HG03571 (cell line): ENCODE measurements around the gene RIN3.
"Not testable (repeated sequence)": the region's sequence is repeated elsewhere in the genome, so short reads cannot be mapped to it uniquely, and the experiment has no call there.

Experiments
- ATAC-seq: cut with Tn5 transposase; IDR thresholded peaks from one replicate; pipeline ENCODE4 v1.9.1; 2021; ENCODE audit not compliant: unreplicated experiment

The RIN3 gene

GRCh38 chr14:92525322-92526095, 11.9 kb downstream of the RIN3 start:
- no peak for ATAC-seq

GRCh38 chr14:92527721-92528120, 14.1 kb downstream of the RIN3 start:
- ATAC-seq: no peak

GRCh38 chr14:92528486-92529100, 15.0 kb downstream of the RIN3 start:
- ATAC-seq: no peak

GRCh38 chr14:92529903-92530302, 16.3 kb downstream of the RIN3 start:
- ATAC-seq: no peak

- ATAC-seq: no peak
Measured at GRCh38 chr14:92531106-92531873, 17.7 kb downstream of the RIN3 start.

- ATAC-seq: no peak
Measured at GRCh38 chr14:92532490-92533163, 19.0 kb downstream of the RIN3 start.

GRCh38 chr14:92534932-92535643, 21.5 kb downstream of the RIN3 start:
- no peak for ATAC-seq

GRCh38 chr14:92536231-92536630, 22.6 kb downstream of the RIN3 start:
- ATAC-seq: not testable (repeated sequence)

- no peak for ATAC-seq
Measured at GRCh38 chr14:92538412-92538985, 24.9 kb downstream of the RIN3 start.

GRCh38 chr14:92539419-92539818, 25.8 kb downstream of the RIN3 start:
- no peak for ATAC-seq

- no peak for ATAC-seq
Measured at GRCh38 chr14:92539875-92540274, 26.3 kb downstream of the RIN3 start.

GRCh38 chr14:92540472-92541048, 27.0 kb downstream of the RIN3 start:
- no peak for ATAC-seq

GRCh38 chr14:92542766-92543554, 29.4 kb downstream of the RIN3 start:
- ATAC-seq: no peak

- ATAC-seq: no peak
Measured at GRCh38 chr14:92544051-92544720, 30.6 kb downstream of the RIN3 start.

- no peak for ATAC-seq
Measured at GRCh38 chr14:92546347-92547053, 32.9 kb downstream of the RIN3 start.

GRCh38 chr14:92549105-92549858, 35.7 kb downstream of the RIN3 start:
- ATAC-seq: no peak

- no peak for ATAC-seq
Measured at GRCh38 chr14:92549859-92550230, 36.3 kb downstream of the RIN3 start.
